ENCODE measurements around the gene IL31. TPM values are rescaled to one million over a fixed set of nuclear protein-coding genes. Genes with fewer than 3 reads are reported as not detected.

Gene IL31
- total RNA-seq, 1 donor from 2014 or later: not detected

- DNase-seq (ENCODE audit: low spot score in 2 of 2, unreplicated experiment in 2 of 2): no peak
- Mint-ChIP-seq H3K9me3 (no peaks in the 10 kb centered on the region), H3K36me3 (no peaks in the 10 kb centered on the region), H3K4me1 (no peaks in the 10 kb centered on the region), H3K27me3 (ENCODE audit: low read depth) (no peaks in the 10 kb centered on the region), H3K4me3 (no peak overlapping the region), H3K27ac (no peak overlapping the region)
- no peak for TF ChIP-seq CTCF (IDR thresholded peaks at IDR 0.05; ENCODE audit: unreplicated experiment)
Observed at GRCh38 chr12:122168492-122168891, 5.5 kb downstream of the IL31 start.

GRCh38 chr12:122167356-122167925 lies 6.6 kb downstream of the IL31 start:
- Mint-ChIP-seq H3K27ac (no peak overlapping the region), H3K27me3 (ENCODE audit: low read depth) (no peaks in the 10 kb centered on the region), H3K36me3 (no peaks in the 10 kb centered on the region), H3K4me3 (no peak overlapping the region), H3K4me1 (no peaks in the 10 kb centered on the region), H3K9me3 (no peaks in the 10 kb centered on the region)
- DNase-seq (ENCODE audit: low spot score in 2 of 2, unreplicated experiment in 2 of 2): no peak
- no peak for TF ChIP-seq CTCF (IDR thresholded peaks at IDR 0.05; ENCODE audit: unreplicated experiment)

GRCh38 chr12:122166422-122167349 lies 7.3 kb downstream of the IL31 start:
- H3K9me3 Mint-ChIP-seq: no peaks in the 10 kb centered on the region
- no peak for TF ChIP-seq CTCF (IDR thresholded peaks at IDR 0.05; ENCODE audit: unreplicated experiment)
- no peaks in the 10 kb centered on the region for H3K4me1 Mint-ChIP-seq
- H3K36me3 Mint-ChIP-seq: no peaks in the 10 kb centered on the region
- H3K27ac Mint-ChIP-seq: no peak overlapping the region
- H3K27me3 Mint-ChIP-seq (ENCODE audit: low read depth): no peaks in the 10 kb centered on the region
- no peak for DNase-seq (ENCODE audit: low spot score in 2 of 2, unreplicated experiment in 2 of 2)
- no peak overlapping the region for H3K4me3 Mint-ChIP-seq

- DNase-seq (ENCODE audit: low spot score in 2 of 2, unreplicated experiment in 2 of 2): no peak
Observed at GRCh38 chr12:122162976-122163375, 11.0 kb downstream of the IL31 start.

GRCh38 chr12:122161682-122162081 lies 12.3 kb downstream of the IL31 start:
- H3K4me1 Mint-ChIP-seq: no peaks in the 10 kb centered on the region

More at GRCh38 chr12:122162976-122163375, 11.0 kb downstream of the IL31 start:
- no peak overlapping the region for H3K4me3 Mint-ChIP-seq
- no peak overlapping the region for H3K27ac Mint-ChIP-seq
- no peaks in the 10 kb centered on the region for H3K4me1 Mint-ChIP-seq
- no peaks in the 10 kb centered on the region for H3K9me3 Mint-ChIP-seq
- TF ChIP-seq CTCF (IDR thresholded peaks at IDR 0.05; ENCODE audit: unreplicated experiment): no peak
- H3K36me3 Mint-ChIP-seq: no peaks in the 10 kb centered on the region
- H3K27me3 Mint-ChIP-seq (ENCODE audit: low read depth): no peaks in the 10 kb centered on the region

More at GRCh38 chr12:122161682-122162081, 12.3 kb downstream of the IL31 start:
- Mint-ChIP-seq H3K9me3 (no peaks in the 10 kb centered on the region), H3K27ac (no peak overlapping the region), H3K36me3 (no peaks in the 10 kb centered on the region), H3K27me3 (ENCODE audit: low read depth) (no peaks in the 10 kb centered on the region), H3K4me3 (no peak overlapping the region)
- no peak for TF ChIP-seq CTCF (IDR thresholded peaks at IDR 0.05; ENCODE audit: unreplicated experiment)
- no peak for DNase-seq (ENCODE audit: low spot score in 2 of 2, unreplicated experiment in 2 of 2)

Measured in mesothelial cell of epicardium (in vitro differentiated cells).